Vagina (tissue), 2 donors: ENCODE results near the gene SLC6A15. TPM values are rescaled to one million over a fixed set of nuclear protein-coding genes. Genes with fewer than 3 reads are reported as not detected.

Experiments used
- DNase-seq, 2 donors: peaks; one replicate each; pipeline ENCODE4 v3.0.0-alpha.2; 2017; ENCODE audit errors: extremely low spot score in 2 of 2
- H3K27ac ChIP-seq: fragments of 200-600 bp; sonication (generic); one replicate; pipeline ENCODE4 v1.5.1; 2019
- H3K27me3 ChIP-seq: fragments of 200-600 bp; sonication (generic); one replicate; pipeline ENCODE4 v1.5.1; 2019
- H3K36me3 ChIP-seq, 2 donors: fragments of 200-600 bp; sonication (generic); one replicate each; pipeline ENCODE4 v1.5.1; 2017 to 2019
- H3K4me1 ChIP-seq: fragments of 200-600 bp; sonication (generic); one replicate; pipeline ENCODE4 v1.5.1; 2019
- H3K4me3 ChIP-seq, 2 donors: fragments of 200-600 bp; sonication (generic); 1 replicate in 1 of 2; 2 replicates in 1 of 2; pipeline ENCODE4 v1.5.1; 2016 to 2019
- H3K9me3 ChIP-seq: fragments of 200-600 bp; sonication (generic); one replicate; pipeline ENCODE4 v1.5.1; 2019
- CTCF ChIP-seq, 3 experiments: fragments of 450-650 bp in 2 of 3; fragments of 200-600 bp in 1 of 3; sonication (generic) in 1 of 3; IDR thresholded peaks; one replicate each; pipeline ENCODE4 v1.5.1; 2017 to 2019; ENCODE audit warnings: antibody characterized with exemption in 3 of 3, mild to moderate bottlenecking in 2 of 3, moderate library complexity in 2 of 3
- POLR2A ChIP-seq, 2 donors: fragments of 450-650 bp; IDR thresholded peaks; one replicate each; pipeline ENCODE4 v1.6.1; 2017; ENCODE audit warnings: antibody characterized with exemption in 2 of 2, mild to moderate bottlenecking in 2 of 2, moderate library complexity in 2 of 2
- POLR2AphosphoS5 ChIP-seq, 2 donors: sonication (generic); formaldehyde crosslinking; IDR thresholded peaks; one replicate each; pipeline ENCODE4 v1.9.0; 2017; ENCODE audit warnings: antibody characterized with exemption in 2 of 2, mild to moderate bottlenecking in 2 of 2, low read depth in 1 of 2; ENCODE audit not compliant: insufficient read depth in 1 of 2
- intact Hi-C: fragments of 100-400 bp; cut with DNase I; formaldehyde crosslinking; loops from one replicate; pipeline ENCODE4 v1.15.1; 2023
- small RNA-seq: library from RNA; depleted of rRNA; stranded (forward); fragments of <200 nt; gene quantifications from one replicate; pipeline ENCODE3, GENCODE V24; 2016
- total RNA-seq: library from RNA; depleted of rRNA; stranded (reverse); fragments of >200 nt; gene quantifications from one replicate; pipeline ENCODE4 v1.2.3, GENCODE V29; 2016

The SLC6A15 gene
- total RNA-seq, 1 donor from 2014 or later = 2.7 TPM

DNA sequence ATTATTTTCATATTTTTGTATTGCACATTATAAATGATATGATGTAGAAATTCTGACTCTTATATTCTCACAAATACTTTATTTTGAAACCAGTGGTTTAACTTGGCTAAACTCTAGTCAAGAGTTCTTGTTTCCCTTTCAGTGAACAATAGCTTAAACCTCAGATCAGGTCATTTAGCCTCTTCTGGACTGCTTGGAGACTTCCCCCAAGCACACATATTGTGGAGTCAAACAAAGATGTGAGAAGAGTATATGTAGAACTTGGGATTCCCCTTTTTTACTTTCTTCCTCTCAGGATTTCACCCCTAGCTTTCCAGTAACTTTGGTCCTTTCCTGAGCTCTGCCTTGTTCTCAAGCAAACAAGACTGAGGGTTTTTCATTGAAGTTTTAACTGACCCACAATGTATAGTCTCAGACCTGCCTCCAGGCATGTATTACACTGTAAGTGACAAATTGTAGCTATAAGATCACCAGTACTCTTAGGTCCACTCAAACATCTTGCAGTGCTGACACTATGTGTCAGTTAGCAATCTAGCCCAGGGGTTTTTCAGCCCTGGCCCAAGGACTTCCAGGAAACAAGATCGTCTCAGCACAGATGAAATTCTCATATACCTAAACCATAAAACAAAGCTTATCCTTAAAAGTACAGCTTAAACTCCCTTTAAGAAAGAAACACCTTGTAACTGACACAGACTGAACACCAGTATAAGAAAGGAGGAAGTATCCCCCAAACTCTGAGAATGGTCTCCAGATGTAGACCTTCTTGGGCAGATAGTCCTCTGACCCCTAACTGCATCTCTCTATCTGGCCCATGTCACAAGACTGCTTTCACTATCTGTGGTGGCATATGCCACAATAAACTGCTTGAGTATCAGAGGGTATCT lies 98.6 kb downstream of the SLC6A15 start:
- Histone ChIP-seq H3K36me3 (no peaks in the 10 kb centered on the region), H3K9me3 (no peaks in the 10 kb centered on the region), H3K27me3 (no peaks in the 10 kb centered on the region), H3K27ac (no peak overlapping the region), H3K4me3 (no peak overlapping the region), H3K4me1 (no peaks in the 10 kb centered on the region)
- no peak for DNase-seq
- no peak for TF ChIP-seq POLR2A (IDR thresholded peaks at IDR 0.05)
- no peak for TF ChIP-seq CTCF (IDR thresholded peaks at IDR 0.05)
- no peak for TF ChIP-seq POLR2AphosphoS5 (IDR thresholded peaks at IDR 0.05; ENCODE audit: insufficient read depth in 1 of 2, low read depth in 1 of 2)
- intact Hi-C loops = no loop called here

DNA sequence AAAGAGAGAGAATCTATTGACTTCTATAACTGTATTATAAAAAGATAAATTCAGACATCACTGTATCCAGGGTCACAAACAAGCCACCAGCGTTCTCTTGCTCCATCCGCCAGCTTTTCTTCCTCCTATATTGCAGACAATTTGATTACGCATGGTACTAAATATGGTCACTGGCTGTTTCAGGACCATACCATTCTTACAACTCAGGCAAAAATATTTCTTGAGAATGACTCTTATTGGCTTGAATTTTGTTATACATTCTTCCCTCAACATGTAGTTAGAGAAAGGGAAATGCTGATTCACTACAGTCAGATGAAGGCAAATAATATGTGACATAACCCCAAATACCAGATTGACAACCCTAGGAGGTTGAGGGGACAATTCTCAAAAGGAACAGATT lies 101.3 kb downstream of the SLC6A15 start:
- TF ChIP-seq CTCF (IDR thresholded peaks at IDR 0.05) (no peak), POLR2AphosphoS5 (IDR thresholded peaks at IDR 0.05; ENCODE audit: insufficient read depth in 1 of 2, low read depth in 1 of 2) (no peak), POLR2A (IDR thresholded peaks at IDR 0.05) (no peak)
- Histone ChIP-seq H3K27ac (no peak overlapping the region), H3K27me3 (no peaks in the 10 kb centered on the region), H3K9me3 (no peaks in the 10 kb centered on the region), H3K36me3 (no peaks in the 10 kb centered on the region), H3K4me3 (no peak overlapping the region), H3K4me1 (no peaks in the 10 kb centered on the region)
- intact Hi-C loops = no loop called here
- DNase-seq = no peak

DNA sequence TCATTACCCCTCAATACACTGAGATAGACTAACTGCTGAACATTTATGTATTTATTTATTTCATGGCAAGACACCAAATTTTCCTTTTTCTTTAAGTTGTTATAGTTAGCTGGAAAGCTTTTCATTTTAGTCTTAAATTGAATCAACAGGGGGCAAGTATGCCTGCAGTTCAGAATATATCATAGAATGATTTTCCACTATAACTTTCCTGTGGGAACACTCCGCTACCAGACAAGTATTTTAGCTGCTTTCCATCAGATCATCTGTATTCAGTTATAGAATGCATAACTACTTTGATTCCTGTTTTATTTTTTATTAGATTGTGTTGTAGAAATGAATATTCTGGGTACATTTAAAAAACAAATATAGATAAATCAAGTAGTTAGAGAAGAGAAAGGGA lies 102.0 kb downstream of the SLC6A15 start:
- Histone ChIP-seq H3K4me1 (no peaks in the 10 kb centered on the region), H3K9me3 (no peaks in the 10 kb centered on the region), H3K36me3 (no peaks in the 10 kb centered on the region), H3K27ac (no peak overlapping the region), H3K27me3 (no peaks in the 10 kb centered on the region), H3K4me3 (no peak overlapping the region)
- DNase-seq = no peak
- TF ChIP-seq POLR2AphosphoS5 (IDR thresholded peaks at IDR 0.05; ENCODE audit: insufficient read depth in 1 of 2, low read depth in 1 of 2) (no peak), POLR2A (IDR thresholded peaks at IDR 0.05) (no peak), CTCF (IDR thresholded peaks at IDR 0.05) (no peak)
- intact Hi-C loops = no loop called here

Small RNA genes lying within 50 kb of the gene (small RNA-seq; reads per million reads assigned to genes)
- not detected for gene AC128657.1

Other genes starting within 250 kb of the SLC6A15 start
- gene TSPAN19, start 123.5 kb upstream of the SLC6A15 start, total RNA-seq = not detected
- 0.25 TPM for gene LRRIQ1, start 123.6 kb upstream of the SLC6A15 start, total RNA-seq